ENCODE results near the gene CTCF.

GRCh38 chr16:67565470-67566100, 3.3 kb downstream of the CTCF start:
- no peak for TF ChIP-seq POLR2AphosphoS5 (IDR thresholded peaks at IDR 0.05; ENCODE audit: low read depth, low read length)
- TF ChIP-seq TAF1 (IDR thresholded peaks at IDR 0.05; ENCODE audit: borderline replicate concordance, low read depth, low read length): no peak
- TF ChIP-seq POLR2A (IDR thresholded peaks at IDR 0.05; ENCODE audit: low read depth, low read length): no peak

All from GM12892 (cell line).